ENCODE results near the gene ADORA2A. TPM values are rescaled to one million over a fixed set of nuclear protein-coding genes. Genes with fewer than 3 reads are reported as not detected.

Gene ADORA2A
- total and polyA plus RNA-seq, 2 of the 13 experiments (the other 11 are each of a cell fraction or from before 2014, with no cell fraction given): 3.3 to 5.0 TPM

DNA sequence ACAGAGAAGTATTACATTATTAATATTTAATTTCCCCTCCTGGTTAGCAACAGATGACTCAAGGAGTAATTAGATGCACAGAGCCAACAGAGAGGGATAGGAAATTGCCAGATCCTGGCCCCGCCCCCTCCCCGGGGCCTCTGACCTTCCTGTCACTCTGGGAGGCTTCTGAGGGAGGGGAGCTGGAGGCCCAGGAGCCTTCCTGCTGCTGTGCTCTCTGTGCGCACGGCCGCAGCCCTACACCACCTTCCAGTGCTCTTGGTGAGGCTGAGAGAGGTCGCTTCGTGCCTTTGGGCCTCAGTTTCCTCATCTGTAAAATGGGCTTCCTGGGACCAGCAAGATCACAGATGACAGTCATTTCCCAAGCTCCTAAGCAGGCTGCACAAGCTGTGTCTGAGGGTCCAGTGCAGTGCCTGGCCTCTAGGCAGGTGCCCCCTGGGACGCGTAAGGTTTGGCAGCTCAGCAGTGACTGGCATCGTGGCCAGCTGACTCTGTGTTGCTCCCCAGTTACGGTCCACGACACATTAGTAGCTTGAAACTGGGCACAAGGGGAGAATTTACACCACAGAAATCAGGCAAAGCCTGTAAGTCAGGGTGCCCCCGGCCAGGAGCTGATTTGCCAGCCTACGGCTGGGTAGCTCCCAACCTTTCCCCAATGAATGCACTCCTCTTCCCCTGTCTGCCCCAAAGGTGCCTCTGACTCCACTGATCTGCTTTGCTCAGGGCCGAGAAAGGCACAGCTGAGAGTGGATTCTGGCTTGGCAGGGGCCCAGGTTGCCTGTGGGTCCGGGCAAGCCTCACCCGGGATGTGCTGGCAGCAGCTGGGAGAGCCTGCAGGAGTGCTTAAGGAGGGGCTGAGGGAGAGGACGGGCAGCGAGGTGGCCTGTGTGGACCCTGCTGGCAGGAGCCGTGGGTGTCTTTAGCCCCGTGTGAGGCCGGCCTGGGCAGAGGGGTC, 2.3 kb downstream of the ADORA2A start:
- H3K36me3 ChIP-seq (replicated peaks in 1 of 2; ENCODE audit: control insufficient read depth in 1 of 2, insufficient read depth in 2 of 2, low read length in 2 of 2): no peaks in the 10 kb centered on the region
- no peak overlapping the region for H3K27ac ChIP-seq (ENCODE audit: extremely low read length, insufficient read depth, low read length)
- FAIRE-seq (no peak), ATAC-seq (no peak), DNase-seq (ENCODE audit: low spot score) (no peak)
- H2AFZ ChIP-seq (ENCODE audit: low read length): no peak overlapping the region
- no peaks in the 10 kb centered on the region for H3K9me3 ChIP-seq (ENCODE audit: low read length)
- H4K20me1 ChIP-seq (ENCODE audit: insufficient read depth, low read length): no peaks in the 10 kb centered on the region
- peaks cover 0 to 3% of the 10 kb centered on the region in 2 experiments; a peak in 2 of 5 replicates for H3K27me3 ChIP-seq (ENCODE audit: control insufficient read depth in 1 of 2, insufficient read depth in 2 of 2, low read length in 2 of 2)
- ChIA-PET POLR2A (interaction anchor here (0.7 kb wide), 1 partner anchor 77 kb away, joined by 3 read pairs; no protein-coding TSS in a partner anchor), CTCF (ENCODE audit: low intra/inter-chr PET ratio, low total read pairs) (no interaction called here)
- peaks cover 36% of the 10 kb centered on the region for H3K4me1 ChIP-seq (ENCODE audit: insufficient read depth, low read length)
- H3K79me2 ChIP-seq (ENCODE audit: insufficient read depth, low read length): no peaks in the 10 kb centered on the region
- BruUV-seq (replicated peaks): no TSS peak
- in situ Hi-C loops (cut with HindIII; ENCODE audit: extremely low pct_ligation_motif_present, low pct_unique_long_range_greater_than_20kb): no loop called here
- H3K4me3 ChIP-seq (replicated peaks in 1 of 3; ENCODE audit: insufficient read depth in 1 of 3, low read depth in 2 of 3, low read length in 3 of 3): no peak overlapping the region
- 81% methylated on average over 11 of the region's 22 CpGs for WGBS (ENCODE audit: low lambda C conversion rate)
- no peak overlapping the region for H3K4me2 ChIP-seq (ENCODE audit: low read depth, low read length)
- no peak overlapping the region for H3K9ac ChIP-seq (ENCODE audit: insufficient read depth, low read depth, low read length)
- intact Hi-C loops (cut with micrococcal nuclease; ENCODE audit: unreplicated experiment): no loop called here
- TF ChIP-seq STAG1 (CRISPR knock-in tag; IDR thresholded peaks at IDR 0.05): no peak
- TF ChIP-seq TRIM24 (CRISPR knock-in tag; IDR thresholded peaks at IDR 0.05): no peak
- no peak for TF ChIP-seq ZIK1 (CRISPR knock-in tag; IDR thresholded peaks at IDR 0.05; ENCODE audit: borderline replicate concordance, low read depth)
- TF ChIP-seq NONO (IDR thresholded peaks at IDR 0.05): no peak
- no peak for TF ChIP-seq NONO (CRISPR knock-in tag; conservative IDR thresholded peaks at IDR 0.05)
- TF ChIP-seq ZFP41 (CRISPR knock-in tag; IDR thresholded peaks at IDR 0.05; ENCODE audit: borderline replicate concordance): no peak
- TF ChIP-seq JUNB (CRISPR knock-in tag; IDR thresholded peaks at IDR 0.05; ENCODE audit: borderline replicate concordance): no peak
- TF ChIP-seq NFE2L1 (CRISPR knock-in tag; IDR thresholded peaks at IDR 0.05; ENCODE audit: borderline replicate concordance): no peak
- no peak for TF ChIP-seq ZKSCAN8 (CRISPR knock-in tag; IDR thresholded peaks at IDR 0.05; ENCODE audit: borderline replicate concordance)
- TF ChIP-seq ADNP (CRISPR knock-in tag; IDR thresholded peaks at IDR 0.05): no peak
- TF ChIP-seq AHR (CRISPR knock-in tag; IDR thresholded peaks at IDR 0.05): no peak
- no peak for TF ChIP-seq SRSF1 (optimal IDR thresholded peaks at IDR 0.05; ENCODE audit: low read depth, low read length)
- TF ChIP-seq, protein P1, sequence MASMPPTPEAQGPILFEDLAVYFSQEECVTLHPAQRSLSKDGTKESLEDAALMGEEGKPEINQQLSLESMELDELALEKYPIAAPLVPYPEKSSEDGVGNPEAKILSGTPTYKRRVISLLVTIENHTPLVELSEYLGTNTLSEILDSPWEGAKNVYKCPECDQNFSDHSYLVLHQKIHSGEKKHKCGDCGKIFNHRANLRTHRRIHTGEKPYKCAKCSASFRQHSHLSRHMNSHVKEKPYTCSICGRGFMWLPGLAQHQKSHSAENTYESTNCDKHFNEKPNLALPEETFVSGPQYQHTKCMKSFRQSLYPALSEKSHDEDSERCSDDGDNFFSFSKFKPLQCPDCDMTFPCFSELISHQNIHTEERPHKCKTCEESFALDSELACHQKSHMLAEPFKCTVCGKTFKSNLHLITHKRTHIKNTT (CRISPR knock-in tag; IDR thresholded peaks at IDR 0.05): no peak
- TF ChIP-seq, protein P2, sequence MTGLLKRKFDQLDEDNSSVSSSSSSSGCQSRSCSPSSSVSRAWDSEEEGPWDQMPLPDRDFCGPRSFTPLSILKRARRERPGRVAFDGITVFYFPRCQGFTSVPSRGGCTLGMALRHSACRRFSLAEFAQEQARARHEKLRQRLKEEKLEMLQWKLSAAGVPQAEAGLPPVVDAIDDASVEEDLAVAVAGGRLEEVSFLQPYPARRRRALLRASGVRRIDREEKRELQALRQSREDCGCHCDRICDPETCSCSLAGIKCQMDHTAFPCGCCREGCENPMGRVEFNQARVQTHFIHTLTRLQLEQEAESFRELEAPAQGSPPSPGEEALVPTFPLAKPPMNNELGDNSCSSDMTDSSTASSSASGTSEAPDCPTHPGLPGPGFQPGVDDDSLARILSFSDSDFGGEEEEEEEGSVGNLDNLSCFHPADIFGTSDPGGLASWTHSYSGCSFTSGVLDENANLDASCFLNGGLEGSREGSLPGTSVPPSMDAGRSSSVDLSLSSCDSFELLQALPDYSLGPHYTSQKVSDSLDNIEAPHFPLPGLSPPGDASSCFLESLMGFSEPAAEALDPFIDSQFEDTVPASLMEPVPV (CRISPR knock-in tag; IDR thresholded peaks at IDR 0.05): no peak
- TF ChIP-seq ZNF329 (CRISPR knock-in tag; IDR thresholded peaks at IDR 0.05; ENCODE audit: low read depth): no peak
- no peak for TF ChIP-seq ZNF383 (CRISPR knock-in tag; IDR thresholded peaks at IDR 0.05; ENCODE audit: borderline replicate concordance)
- no peak for TF ChIP-seq FOXP1 (IDR thresholded peaks at IDR 0.05)
- no peak for TF ChIP-seq FOXP1 (CRISPR knock-in tag; IDR thresholded peaks at IDR 0.05)
- TF ChIP-seq ARNTL (CRISPR knock-in tag; IDR thresholded peaks at IDR 0.05): no peak
- TF ChIP-seq, protein P3, sequence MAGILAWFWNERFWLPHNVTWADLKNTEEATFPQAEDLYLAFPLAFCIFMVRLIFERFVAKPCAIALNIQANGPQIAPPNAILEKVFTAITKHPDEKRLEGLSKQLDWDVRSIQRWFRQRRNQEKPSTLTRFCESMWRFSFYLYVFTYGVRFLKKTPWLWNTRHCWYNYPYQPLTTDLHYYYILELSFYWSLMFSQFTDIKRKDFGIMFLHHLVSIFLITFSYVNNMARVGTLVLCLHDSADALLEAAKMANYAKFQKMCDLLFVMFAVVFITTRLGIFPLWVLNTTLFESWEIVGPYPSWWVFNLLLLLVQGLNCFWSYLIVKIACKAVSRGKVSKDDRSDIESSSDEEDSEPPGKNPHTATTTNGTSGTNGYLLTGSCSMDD (CRISPR knock-in tag; IDR thresholded peaks at IDR 0.05): no peak

Measured in HepG2 (cell line).